Testis (tissue), 2 donors: ENCODE data around the gene CPAMD8.

Experiments
- POLR2A ChIP-seq: fragments of 450-650 bp; IDR thresholded peaks from one replicate; pipeline ENCODE4 v1.6.1; 2017; ENCODE audit warnings: antibody characterized with exemption, mild to moderate bottlenecking, moderate library complexity
- TF ChIP-seq, protein P1 (sequence below), 3 experiments: fragments of 450-650 bp in 2 of 3; fragments of 200-600 bp in 1 of 3; sonication (generic) in 1 of 3; IDR thresholded peaks; one replicate each; pipeline ENCODE4 v1.5.1; 2016 to 2019; ENCODE audit warnings: antibody characterized with exemption in 3 of 3, mild to moderate bottlenecking in 2 of 3, moderate library complexity in 1 of 3

DNA sequence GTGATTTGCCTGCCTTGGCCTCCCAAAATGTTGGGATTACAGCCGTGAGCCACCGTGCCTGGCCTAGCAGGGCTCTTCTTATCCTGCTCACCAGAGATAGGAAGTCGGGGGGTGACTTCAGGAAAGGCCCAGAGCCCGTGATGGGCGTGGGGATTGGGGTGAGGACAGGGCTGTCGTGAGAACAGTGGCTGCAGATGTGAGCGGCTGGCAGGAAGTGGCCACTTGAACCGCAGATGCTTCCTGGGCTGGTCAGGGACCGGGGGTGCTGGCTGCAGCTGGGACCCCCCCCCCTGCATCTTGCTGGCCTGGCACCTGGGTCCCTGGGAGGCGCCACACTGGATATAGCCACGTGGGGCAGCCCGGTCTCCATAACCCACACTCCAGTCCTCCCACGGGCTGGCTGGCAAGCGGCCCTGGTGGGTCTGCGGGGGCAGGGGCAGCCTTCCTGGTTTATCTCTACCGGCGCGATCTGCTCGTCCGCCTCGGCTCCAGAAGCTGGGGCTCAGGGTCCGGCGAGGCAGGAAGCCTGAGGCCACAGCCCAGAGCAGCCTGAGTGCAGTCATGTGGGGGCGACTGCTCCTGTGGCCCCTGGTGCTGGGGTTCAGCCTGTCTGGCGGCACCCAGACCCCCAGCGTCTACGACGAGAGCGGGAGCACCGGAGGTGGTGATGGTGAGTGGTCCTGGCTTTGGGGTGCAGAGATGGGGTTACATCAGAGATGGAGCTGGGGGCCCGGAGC lies 137.8 kb downstream of the CPAMD8 start, which contains the start of gene F2RL3:
- TF ChIP-seq, protein P1, sequence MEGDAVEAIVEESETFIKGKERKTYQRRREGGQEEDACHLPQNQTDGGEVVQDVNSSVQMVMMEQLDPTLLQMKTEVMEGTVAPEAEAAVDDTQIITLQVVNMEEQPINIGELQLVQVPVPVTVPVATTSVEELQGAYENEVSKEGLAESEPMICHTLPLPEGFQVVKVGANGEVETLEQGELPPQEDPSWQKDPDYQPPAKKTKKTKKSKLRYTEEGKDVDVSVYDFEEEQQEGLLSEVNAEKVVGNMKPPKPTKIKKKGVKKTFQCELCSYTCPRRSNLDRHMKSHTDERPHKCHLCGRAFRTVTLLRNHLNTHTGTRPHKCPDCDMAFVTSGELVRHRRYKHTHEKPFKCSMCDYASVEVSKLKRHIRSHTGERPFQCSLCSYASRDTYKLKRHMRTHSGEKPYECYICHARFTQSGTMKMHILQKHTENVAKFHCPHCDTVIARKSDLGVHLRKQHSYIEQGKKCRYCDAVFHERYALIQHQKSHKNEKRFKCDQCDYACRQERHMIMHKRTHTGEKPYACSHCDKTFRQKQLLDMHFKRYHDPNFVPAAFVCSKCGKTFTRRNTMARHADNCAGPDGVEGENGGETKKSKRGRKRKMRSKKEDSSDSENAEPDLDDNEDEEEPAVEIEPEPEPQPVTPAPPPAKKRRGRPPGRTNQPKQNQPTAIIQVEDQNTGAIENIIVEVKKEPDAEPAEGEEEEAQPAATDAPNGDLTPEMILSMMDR (IDR thresholded peaks at IDR 0.05), result no peak
- TF ChIP-seq POLR2A, result no peak
